GM19324 (cell line): ENCODE measurements around the gene PTPRN2.
"Not testable (repeated sequence)": the region's sequence is repeated elsewhere in the genome, so short reads cannot be mapped to it uniquely, and the experiment has no call there.

Experiments used
- ATAC-seq: cut with Tn5 transposase; IDR thresholded peaks from one replicate; pipeline ENCODE4 v1.9.1; 2021; ENCODE audit warnings: mild to moderate bottlenecking, moderate library complexity; ENCODE audit not compliant: unreplicated experiment, low FRiP score

Gene PTPRN2

DNA sequence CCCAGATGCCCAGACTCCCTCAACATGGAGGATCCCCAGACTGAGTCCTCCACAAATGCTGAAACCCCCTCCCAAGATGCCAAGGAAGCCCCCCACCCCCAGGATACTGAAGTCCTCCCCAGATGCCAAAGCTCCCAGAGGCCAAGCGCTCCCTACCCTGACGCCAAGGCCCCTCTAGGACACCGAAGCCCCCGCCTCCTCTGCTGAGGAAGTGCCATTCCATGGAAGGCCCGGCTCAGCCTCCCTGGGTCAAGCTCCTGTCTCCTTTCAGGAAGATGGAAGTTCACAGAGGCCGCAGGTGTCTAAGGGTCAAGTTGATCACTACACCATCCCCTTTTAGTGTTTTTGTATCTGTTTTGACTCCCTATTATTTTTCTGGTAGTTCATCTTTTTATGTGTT is 644.1 kb downstream of the PTPRN2 start:
- no peak for ATAC-seq

DNA sequence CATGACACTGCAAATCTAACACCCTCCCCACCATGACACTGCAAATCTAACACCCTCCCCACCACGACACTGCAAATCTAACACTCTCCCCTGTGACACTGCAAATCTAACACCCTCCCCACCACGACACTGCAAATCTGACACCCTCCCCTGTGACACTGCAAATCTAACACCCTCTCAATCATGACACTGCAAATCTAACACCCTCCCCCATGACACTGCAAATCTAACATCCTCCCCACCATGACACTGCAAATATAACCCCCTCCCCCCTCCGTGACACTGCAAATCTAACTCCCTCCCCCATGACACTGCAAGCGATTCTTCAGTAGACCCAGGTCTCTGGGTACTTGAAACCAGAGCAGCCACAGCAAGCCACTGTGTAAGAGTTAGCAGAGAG is 646.4 kb downstream of the PTPRN2 start:
- ATAC-seq: no peak

GRCh38 chr7:157940497-157940896 is 647.1 kb downstream of the PTPRN2 start:
- no peak for ATAC-seq

- no peak for ATAC-seq
Measured at GRCh38 chr7:157938211-157938610, 649.4 kb downstream of the PTPRN2 start.

DNA sequence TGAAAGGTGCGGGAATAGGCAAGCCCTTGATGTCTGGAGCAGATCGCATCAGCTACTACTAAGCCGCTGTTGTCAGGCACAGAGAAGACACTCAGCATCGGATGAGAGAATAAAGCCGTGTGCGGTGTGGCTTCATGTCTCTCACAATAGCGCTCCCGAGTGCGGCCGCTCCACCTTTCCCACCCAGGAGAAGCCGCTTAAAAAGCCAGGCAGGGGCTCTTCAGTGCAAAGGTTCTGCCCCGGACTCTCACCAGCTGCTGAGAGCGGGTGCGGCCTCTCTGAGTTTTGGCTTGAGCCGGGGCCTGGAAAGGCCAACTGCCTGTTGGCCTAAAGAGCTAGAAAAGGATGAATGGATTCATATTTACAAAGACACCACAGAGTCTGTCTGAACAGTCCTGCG is 650.2 kb downstream of the PTPRN2 start:
- no peak for ATAC-seq

DNA sequence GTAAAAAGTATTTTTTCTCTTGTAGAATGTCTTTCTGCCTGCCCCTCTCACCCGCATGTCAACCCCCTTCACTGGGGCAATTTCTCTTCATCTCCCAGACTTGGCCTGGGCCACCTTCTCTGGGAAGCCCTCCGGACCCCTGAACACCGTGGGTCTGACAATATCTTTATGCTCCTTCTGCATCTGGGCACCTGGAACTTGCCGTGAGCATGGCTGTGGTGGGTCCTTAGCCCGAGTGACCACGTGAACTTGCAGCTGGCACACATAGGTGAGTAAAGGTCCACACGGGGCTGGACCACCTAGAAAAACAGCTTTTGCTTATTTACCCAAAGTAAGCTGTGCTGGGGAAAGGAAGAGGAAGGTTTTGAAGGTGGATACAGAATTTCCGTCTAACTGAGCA is 650.6 kb downstream of the PTPRN2 start:
- no peak for ATAC-seq

GRCh38 chr7:157935721-157936120 is 651.9 kb downstream of the PTPRN2 start:
- ATAC-seq: not testable (repeated sequence)

GRCh38 chr7:157933219-157934155 is 654.1 kb downstream of the PTPRN2 start:
- ATAC-seq: not testable (repeated sequence)

GRCh38 chr7:157932498-157933218 is 655.0 kb downstream of the PTPRN2 start:
- ATAC-seq: no peak

DNA sequence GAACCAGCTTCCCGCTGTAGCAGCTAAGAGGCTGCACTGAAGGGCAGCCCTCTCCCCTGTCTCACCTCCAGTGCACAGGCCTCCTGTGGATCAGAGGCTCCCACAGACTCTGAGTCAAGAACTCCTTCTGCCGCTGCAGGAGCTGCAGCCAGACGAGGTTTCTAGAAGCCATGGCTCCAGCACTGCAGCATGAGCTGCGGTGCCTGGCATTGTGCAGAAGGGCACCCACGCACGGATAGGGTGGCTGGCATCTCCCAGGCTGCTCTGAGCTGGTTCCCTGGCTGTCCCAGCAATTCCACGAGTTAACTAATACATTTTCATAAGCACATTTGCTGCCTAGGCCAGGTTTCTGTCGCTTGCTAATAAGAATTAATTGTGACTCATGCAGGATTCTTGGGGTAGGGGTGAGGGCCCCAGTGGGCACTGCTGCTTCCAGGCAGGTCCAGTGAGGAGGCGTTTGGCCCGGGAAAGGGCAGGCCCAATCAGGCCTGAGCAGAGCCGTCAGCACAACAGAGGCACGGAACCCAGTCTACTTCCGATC is 656.6 kb downstream of the PTPRN2 start:
- no peak for ATAC-seq

DNA sequence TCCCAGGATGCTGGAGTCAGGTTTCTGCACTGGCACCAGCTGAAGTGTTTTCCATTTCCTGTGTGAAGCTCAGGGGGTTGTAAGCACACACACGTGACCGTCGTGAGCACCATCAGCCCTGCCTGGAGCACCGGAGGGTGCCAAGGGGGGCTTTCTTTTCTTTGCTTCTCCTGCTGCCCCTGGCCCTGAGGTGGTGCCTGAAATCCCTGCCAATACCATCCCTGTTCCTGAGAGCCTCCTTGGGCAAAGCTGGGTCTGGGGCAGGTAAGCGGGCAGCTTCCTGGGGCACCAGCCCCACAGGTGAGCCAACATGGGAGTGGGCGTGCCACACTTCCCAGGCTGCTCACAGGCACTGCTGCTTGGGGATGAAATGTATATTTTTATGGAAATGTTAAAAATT is 657.2 kb downstream of the PTPRN2 start:
- no peak for ATAC-seq

DNA sequence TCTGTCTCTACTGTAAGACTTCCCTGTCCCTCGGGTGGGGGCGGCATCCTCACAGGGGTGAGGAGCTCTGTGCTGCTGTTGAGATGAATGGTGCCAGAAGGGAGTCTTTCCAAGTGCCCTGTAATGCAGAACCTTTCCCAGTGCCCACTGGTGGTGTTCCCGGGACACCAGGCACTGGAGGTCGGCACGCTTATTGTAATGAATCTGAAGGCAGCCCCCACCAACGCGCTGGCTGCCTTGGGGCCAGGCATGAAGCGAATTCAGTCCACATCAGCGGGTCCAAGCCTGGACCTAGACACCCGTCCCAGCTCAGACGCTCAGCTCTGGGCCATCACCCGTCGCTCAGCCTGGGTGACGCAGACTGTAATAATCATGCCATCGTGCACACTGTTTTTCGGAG is 658.0 kb downstream of the PTPRN2 start:
- no peak for ATAC-seq

- ATAC-seq: no peak
Measured at GRCh38 chr7:157928808-157929425, 658.7 kb downstream of the PTPRN2 start.

- ATAC-seq: no peak
Measured at GRCh38 chr7:157928171-157928794, 659.3 kb downstream of the PTPRN2 start.

GRCh38 chr7:157927313-157927925 is 660.2 kb downstream of the PTPRN2 start:
- no peak for ATAC-seq

DNA sequence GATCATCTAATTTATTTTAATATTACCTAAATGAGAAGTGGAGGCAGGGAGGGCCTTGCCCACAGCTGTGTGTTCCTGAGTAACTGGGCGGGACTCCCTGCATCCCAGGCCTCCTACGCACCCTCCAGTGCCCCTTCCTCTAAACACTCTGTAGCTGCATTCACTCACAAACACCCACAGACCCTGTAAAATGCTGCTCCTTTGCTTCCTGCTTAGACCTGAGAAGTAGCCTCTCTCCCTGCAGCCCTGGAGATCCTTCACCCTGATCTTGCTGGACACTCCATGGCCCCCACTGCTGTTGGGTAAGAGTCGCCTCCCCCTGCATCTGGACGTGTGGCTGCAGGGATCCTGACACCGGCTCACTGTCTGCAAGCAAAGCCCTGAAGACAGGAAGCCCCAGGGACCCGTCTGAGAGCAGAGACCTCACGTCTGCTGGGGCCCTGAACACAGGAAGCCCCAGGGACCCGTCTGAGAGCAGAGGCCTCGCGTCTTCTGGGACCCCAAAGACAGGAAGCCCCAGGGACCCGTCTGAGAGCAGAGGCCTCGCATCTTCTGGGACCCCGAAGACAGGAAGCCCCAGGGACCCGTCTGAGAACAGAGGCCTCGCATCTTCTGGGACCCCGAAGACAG is 661.0 kb downstream of the PTPRN2 start:
- no peak for ATAC-seq

DNA sequence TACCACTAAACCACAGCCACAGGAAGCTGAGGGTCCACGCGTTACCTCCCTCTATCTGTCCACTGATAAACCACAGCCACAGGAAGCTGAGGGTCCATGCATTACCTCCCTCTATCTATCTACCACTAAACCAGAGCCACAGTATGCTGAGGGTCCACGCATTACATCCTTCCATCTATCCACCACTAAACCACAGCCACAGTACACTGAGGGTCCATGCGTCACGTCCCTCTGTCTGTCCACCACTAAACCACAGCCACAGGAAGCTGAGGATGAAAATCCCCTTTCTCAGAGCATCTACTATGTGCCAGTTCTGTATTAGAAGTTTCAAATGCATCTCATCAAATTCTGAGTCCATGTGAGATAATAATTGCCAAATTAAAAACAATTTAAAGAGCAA is 661.5 kb downstream of the PTPRN2 start:
- no peak for ATAC-seq

DNA sequence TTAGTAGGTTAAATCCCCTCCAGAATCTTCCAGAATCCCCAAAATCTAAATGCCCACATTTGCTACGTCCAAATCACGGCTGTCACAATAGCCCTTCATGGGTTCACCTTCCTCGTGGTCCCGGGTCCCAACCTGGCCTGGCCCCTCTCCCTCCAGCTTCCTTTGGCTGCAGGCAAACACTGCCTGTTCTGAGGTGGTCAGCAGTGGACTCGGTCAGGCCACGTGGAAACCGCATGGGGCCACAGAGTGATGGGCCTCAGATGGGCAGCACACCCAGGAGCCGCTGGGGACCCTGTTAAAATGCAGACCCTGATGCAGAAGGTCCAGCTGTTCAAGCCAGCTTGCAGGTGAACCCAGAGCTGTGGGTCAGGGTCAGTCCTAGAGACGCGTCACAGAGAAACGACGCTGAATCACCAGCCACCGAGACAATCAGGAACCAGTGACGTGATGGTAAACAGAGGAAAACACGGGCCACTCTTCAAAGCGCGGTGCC is 662.2 kb downstream of the PTPRN2 start:
- no peak for ATAC-seq

DNA sequence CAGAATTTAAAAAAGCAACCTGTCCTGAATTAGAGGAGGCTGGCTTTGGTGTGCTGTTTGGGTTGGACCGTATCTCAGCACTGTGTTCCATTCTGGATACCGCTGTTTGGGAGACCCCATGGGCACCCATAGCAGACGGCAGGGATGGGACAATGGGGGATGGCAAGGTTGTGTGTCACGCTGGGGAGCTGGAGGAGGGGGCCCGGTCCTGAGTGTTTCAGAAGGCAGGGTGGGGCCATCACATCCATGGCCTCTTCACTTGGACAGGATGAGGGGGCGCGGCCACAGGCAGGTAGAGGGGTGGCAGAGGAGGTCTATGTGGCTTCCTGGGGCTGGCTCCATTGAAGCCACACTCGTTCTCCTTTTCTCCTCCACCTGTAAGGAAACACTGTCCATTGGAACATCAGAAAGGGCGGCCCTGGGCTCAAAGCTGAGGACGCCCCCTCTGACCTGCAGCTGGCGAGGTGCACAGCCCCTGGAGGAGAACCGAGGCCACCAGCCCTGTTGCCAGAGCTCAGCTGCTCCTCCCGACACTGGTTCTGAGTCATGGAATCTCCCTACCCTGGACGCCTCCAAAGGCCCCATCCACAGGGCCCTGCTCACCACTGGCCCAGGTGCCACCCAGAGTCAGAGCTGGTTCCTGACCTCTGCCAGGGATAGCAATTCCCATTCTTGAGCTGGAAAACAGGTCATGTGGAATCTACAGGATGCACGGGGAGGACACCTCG is 663.6 kb downstream of the PTPRN2 start:
- ATAC-seq: no peak
